ENCODE results near the gene SAPCD1.

SAPCD1 gene

GRCh38 chr6:31744422-31744821 lies 18.0 kb upstream of the SAPCD1 start:
- no peak overlapping the region for H3K4me2 ChIP-seq (ENCODE audit: low read depth, low read length)
- H3F3A ChIP-seq (ENCODE audit: insufficient read depth, low read length) = no peaks in the 10 kb centered on the region
- no peak for TF ChIP-seq EZH2 (optimal IDR thresholded peaks at IDR 0.05; ENCODE audit: low read depth, low read length)
- TF ChIP-seq EZH2phosphoT487 (IDR thresholded peaks at IDR 0.05; ENCODE audit: low read length) = no peak
- TF ChIP-seq CTCF (IDR thresholded peaks at IDR 0.05; ENCODE audit: low read length) = no peak
- H3K79me2 ChIP-seq (ENCODE audit: low read length) = 0 out of 2 replicates have a peak, but pooled peaks cover 5% of the 10 kb centered on the region
- no peak overlapping the region for H3K9ac ChIP-seq (ENCODE audit: low read length)
- H3K4me1 ChIP-seq (ENCODE audit: low read length) = no peaks in the 10 kb centered on the region
- no peaks in the 10 kb centered on the region for H4K20me1 ChIP-seq (ENCODE audit: insufficient read depth, low read length)
- H3K9me3 ChIP-seq (replicated peaks; ENCODE audit: insufficient read depth, low read length) = no peaks in the 10 kb centered on the region
- no peaks in the 10 kb centered on the region for H3K36me3 ChIP-seq (replicated peaks; ENCODE audit: insufficient read depth, low read length)
- H3K4me3 ChIP-seq (ENCODE audit: low read length) = no peak overlapping the region
- H3K27ac ChIP-seq (ENCODE audit: low read length) = no peak overlapping the region
- H3K27me3 ChIP-seq (replicated peaks; ENCODE audit: insufficient read depth, low read length) = no peaks in the 10 kb centered on the region
- DNase-seq = no peak
- H2AFZ ChIP-seq (ENCODE audit: low read length) = no peak overlapping the region
- no peaks in the 10 kb centered on the region for H3K9me2 ChIP-seq (replicated peaks; ENCODE audit: insufficient read depth, low read length)

- Histone ChIP-seq H3K79me2 (ENCODE audit: low read length) (no peaks in the 10 kb centered on the region), H3K9ac (ENCODE audit: low read length) (no peak overlapping the region), H3K27me3 (replicated peaks; ENCODE audit: insufficient read depth, low read length) (no peaks in the 10 kb centered on the region), H3K4me3 (ENCODE audit: low read length) (no peak overlapping the region), H3F3A (ENCODE audit: insufficient read depth, low read length) (no peaks in the 10 kb centered on the region), H3K27ac (ENCODE audit: low read length) (no peak overlapping the region), H3K4me1 (ENCODE audit: low read length) (no peaks in the 10 kb centered on the region), H4K20me1 (ENCODE audit: insufficient read depth, low read length) (no peaks in the 10 kb centered on the region), H3K36me3 (replicated peaks; ENCODE audit: insufficient read depth, low read length) (no peaks in the 10 kb centered on the region), H3K4me2 (ENCODE audit: low read depth, low read length) (no peak overlapping the region), H3K9me3 (replicated peaks; ENCODE audit: insufficient read depth, low read length) (no peaks in the 10 kb centered on the region), H3K9me2 (replicated peaks; ENCODE audit: insufficient read depth, low read length) (no peaks in the 10 kb centered on the region), H2AFZ (ENCODE audit: low read length) (no peak overlapping the region)
- TF ChIP-seq EZH2 (optimal IDR thresholded peaks at IDR 0.05; ENCODE audit: low read depth, low read length) (no peak), EZH2phosphoT487 (IDR thresholded peaks at IDR 0.05; ENCODE audit: low read length) (no peak), CTCF (IDR thresholded peaks at IDR 0.05; ENCODE audit: low read length) (no peak)
- no peak for DNase-seq
These were observed 13.0 kb upstream of the SAPCD1 start for GRCh38 chr6:31749301-31750036.

- H4K20me1 ChIP-seq (ENCODE audit: insufficient read depth, low read length) = no peaks in the 10 kb centered on the region
- no peaks in the 10 kb centered on the region for H3K9me2 ChIP-seq (replicated peaks; ENCODE audit: insufficient read depth, low read length)
- H3K27me3 ChIP-seq (replicated peaks; ENCODE audit: insufficient read depth, low read length) = no peaks in the 10 kb centered on the region
- no peaks in the 10 kb centered on the region for H3K36me3 ChIP-seq (replicated peaks; ENCODE audit: insufficient read depth, low read length)
- no peak overlapping the region for H2AFZ ChIP-seq (ENCODE audit: low read length)
- no peaks in the 10 kb centered on the region for H3K79me2 ChIP-seq (ENCODE audit: low read length)
- no peak for DNase-seq
- H3F3A ChIP-seq (ENCODE audit: insufficient read depth, low read length) = no peaks in the 10 kb centered on the region
- no peak overlapping the region for H3K27ac ChIP-seq (ENCODE audit: low read length)
- H3K4me3 ChIP-seq (ENCODE audit: low read length) = no peak overlapping the region
- H3K9me3 ChIP-seq (replicated peaks; ENCODE audit: insufficient read depth, low read length) = no peaks in the 10 kb centered on the region
- H3K4me2 ChIP-seq (ENCODE audit: low read depth, low read length) = no peak overlapping the region
- TF ChIP-seq CTCF (IDR thresholded peaks at IDR 0.05; ENCODE audit: low read length) (no peak), EZH2phosphoT487 (IDR thresholded peaks at IDR 0.05; ENCODE audit: low read length) (no peak), EZH2 (optimal IDR thresholded peaks at IDR 0.05; ENCODE audit: low read depth, low read length) (no peak)
- H3K4me1 ChIP-seq (ENCODE audit: low read length) = no peaks in the 10 kb centered on the region
- no peak overlapping the region for H3K9ac ChIP-seq (ENCODE audit: low read length)
These were observed 11.9 kb upstream of the SAPCD1 start for GRCh38 chr6:31750411-31751022.
